Mucosa of stomach (tissue), 1 donor: ENCODE data around the gene DCP1B.

Experiments
- H3K27me3 ChIP-seq: one replicate; pipeline ENCODE4 v1.7.0; 2013; ENCODE audit warnings: mild to moderate bottlenecking, low read length; ENCODE audit not compliant: control insufficient read depth, insufficient read depth
- H3K36me3 ChIP-seq: one replicate; pipeline ENCODE4 v1.7.0; 2013; ENCODE audit warnings: low read length; ENCODE audit not compliant: control insufficient read depth, insufficient read depth
- H3K4me1 ChIP-seq: one replicate; pipeline ENCODE4 v1.7.0; 2013; ENCODE audit warnings: mild to moderate bottlenecking, low read length; ENCODE audit not compliant: control insufficient read depth, insufficient read depth
- H3K4me3 ChIP-seq: one replicate; pipeline ENCODE4 v1.7.0; 2013; ENCODE audit warnings: low read length
- H3K9ac ChIP-seq: one replicate; pipeline ENCODE4 v1.7.0; 2013; ENCODE audit warnings: mild to moderate bottlenecking, low read length, moderate library complexity
- H3K9me3 ChIP-seq: one replicate; pipeline ENCODE4 v1.7.0; 2013; ENCODE audit warnings: mild to moderate bottlenecking, low read length, moderate library complexity; ENCODE audit not compliant: control insufficient read depth
- donor health status: Pancreatic carcinoma.

The DCP1B gene

GRCh38 chr12:2035431-2036055 lies 31.3 kb upstream of the DCP1B start:
- no peaks in the 10 kb centered on the region for H3K9me3 ChIP-seq
- peaks cover 10% of the 10 kb centered on the region for H3K4me1 ChIP-seq
- H3K9ac ChIP-seq = no peak overlapping the region

GRCh38 chr12:2034633-2035430 lies 30.6 kb upstream of the DCP1B start:
- Histone ChIP-seq H3K9ac (no peak overlapping the region), H3K27me3 (peaks cover 30% of the 10 kb centered on the region), H3K36me3 (no peaks in the 10 kb centered on the region), H3K4me1 (peaks cover 10% of the 10 kb centered on the region), H3K4me3 (no peak overlapping the region), H3K9me3 (no peaks in the 10 kb centered on the region)

More at GRCh38 chr12:2035431-2036055, 31.3 kb upstream of the DCP1B start:
- Histone ChIP-seq H3K4me3 (no peak overlapping the region), H3K27me3 (peaks cover 30% of the 10 kb centered on the region), H3K36me3 (no peaks in the 10 kb centered on the region)

GRCh38 chr12:2032506-2032905 lies 28.2 kb upstream of the DCP1B start:
- Histone ChIP-seq H3K4me3 (no peak overlapping the region), H3K36me3 (no peaks in the 10 kb centered on the region), H3K9ac (no peak overlapping the region), H3K27me3 (peaks cover 30% of the 10 kb centered on the region), H3K4me1 (peaks cover 10% of the 10 kb centered on the region), H3K9me3 (no peaks in the 10 kb centered on the region)

- no peak overlapping the region for H3K9ac ChIP-seq
- no peaks in the 10 kb centered on the region for H3K36me3 ChIP-seq
- no peak overlapping the region for H3K4me3 ChIP-seq
- peaks cover 20% of the 10 kb centered on the region for H3K27me3 ChIP-seq
- H3K4me1 ChIP-seq = peaks cover 6% of the 10 kb centered on the region
- H3K9me3 ChIP-seq = no peaks in the 10 kb centered on the region
Observed at GRCh38 chr12:2029851-2030250, 25.6 kb upstream of the DCP1B start.

- peaks cover 5% of the 10 kb centered on the region for H3K27me3 ChIP-seq
- no peaks in the 10 kb centered on the region for H3K9me3 ChIP-seq
- H3K36me3 ChIP-seq = no peaks in the 10 kb centered on the region
- no peak overlapping the region for H3K9ac ChIP-seq
- no peaks in the 10 kb centered on the region for H3K4me1 ChIP-seq
- H3K4me3 ChIP-seq = no peak overlapping the region
Observed at GRCh38 chr12:2027351-2027750, 23.1 kb upstream of the DCP1B start.

GRCh38 chr12:2023365-2023764 lies 19.1 kb upstream of the DCP1B start:
- peaks cover 5% of the 10 kb centered on the region for H3K27me3 ChIP-seq
- H3K36me3 ChIP-seq = no peaks in the 10 kb centered on the region
- H3K4me1 ChIP-seq = no peaks in the 10 kb centered on the region

GRCh38 chr12:2020511-2020910 lies 16.3 kb upstream of the DCP1B start:
- Histone ChIP-seq H3K9me3 (no peaks in the 10 kb centered on the region), H3K4me3 (no peak overlapping the region), H3K27me3 (peaks cover 5% of the 10 kb centered on the region)

More at GRCh38 chr12:2023365-2023764, 19.1 kb upstream of the DCP1B start:
- Histone ChIP-seq H3K4me3 (no peak overlapping the region), H3K9ac (no peak overlapping the region), H3K9me3 (no peaks in the 10 kb centered on the region)

GRCh38 chr12:2019126-2019525 lies 14.9 kb upstream of the DCP1B start:
- Histone ChIP-seq H3K27me3 (peaks cover 5% of the 10 kb centered on the region), H3K4me1 (no peaks in the 10 kb centered on the region), H3K9ac (no peak overlapping the region), H3K4me3 (no peak overlapping the region), H3K36me3 (no peaks in the 10 kb centered on the region), H3K9me3 (no peaks in the 10 kb centered on the region)

More at GRCh38 chr12:2020511-2020910, 16.3 kb upstream of the DCP1B start:
- Histone ChIP-seq H3K4me1 (no peaks in the 10 kb centered on the region), H3K9ac (no peak overlapping the region), H3K36me3 (no peaks in the 10 kb centered on the region)

GRCh38 chr12:2018391-2018790 lies 14.1 kb upstream of the DCP1B start:
- no peaks in the 10 kb centered on the region for H3K9me3 ChIP-seq
- H3K36me3 ChIP-seq = no peaks in the 10 kb centered on the region
- peaks cover under 1% of the 10 kb centered on the region for H3K27me3 ChIP-seq
- no peak overlapping the region for H3K9ac ChIP-seq
- H3K4me1 ChIP-seq = no peaks in the 10 kb centered on the region
- no peak overlapping the region for H3K4me3 ChIP-seq

GRCh38 chr12:2017546-2018337 lies 13.5 kb upstream of the DCP1B start:
- H3K36me3 ChIP-seq = no peaks in the 10 kb centered on the region
- no peak overlapping the region for H3K4me3 ChIP-seq
- no peaks in the 10 kb centered on the region for H3K27me3 ChIP-seq
- H3K9ac ChIP-seq = no peak overlapping the region
- H3K9me3 ChIP-seq = no peaks in the 10 kb centered on the region
- H3K4me1 ChIP-seq = no peaks in the 10 kb centered on the region

GRCh38 chr12:2016862-2017545 lies 12.7 kb upstream of the DCP1B start:
- H3K27me3 ChIP-seq = no peaks in the 10 kb centered on the region
- H3K4me3 ChIP-seq = no peak overlapping the region
- H3K36me3 ChIP-seq = no peaks in the 10 kb centered on the region
- no peak overlapping the region for H3K9ac ChIP-seq
- H3K9me3 ChIP-seq = no peaks in the 10 kb centered on the region
- no peaks in the 10 kb centered on the region for H3K4me1 ChIP-seq
